SU-DHL-6 (cell line): ENCODE measurements around the gene SYNRG.

Source experiments
- H2AFZ ChIP-seq: fragments of 200-600 bp; sonication (generic); 2 replicates; pipeline ENCODE4 v1.6.1; 2014; ENCODE audit warnings: low read depth, mild to moderate bottlenecking, moderate library complexity, mixed read lengths, antibody characterized with exemption, low read length; ENCODE audit not compliant: severe bottlenecking
- H3F3A ChIP-seq: fragments of 200-600 bp; shearing (Covaris generic); 2 replicates; pipeline ENCODE4 v1.6.0; 2016; ENCODE audit warnings: antibody characterized with exemption, mild to moderate bottlenecking; ENCODE audit not compliant: insufficient read depth
- H3K27ac ChIP-seq: fragments of 200-600 bp; sonication (generic); 2 replicates; pipeline ENCODE4 v1.5.1; 2016; ENCODE audit warnings: low read depth, mild to moderate bottlenecking, low read length, moderate library complexity, mixed read lengths
- H3K27me3 ChIP-seq: fragments of 200-600 bp; sonication (generic), shearing (Covaris generic); 2 replicates; pipeline ENCODE4 v1.6.0; 2014; ENCODE audit warnings: mild to moderate bottlenecking, low read length
- H3K36me3 ChIP-seq: fragments of 200-600 bp; sonication (generic); 2 replicates; pipeline ENCODE4 v1.6.1; 2014; ENCODE audit warnings: mild to moderate bottlenecking, low read length, mixed read lengths
- H3K4me2 ChIP-seq: fragments of 300-600, 200-600 bp; shearing (Covaris generic), sonication (generic); 2 replicates; pipeline ENCODE4 v1.6.0; 2014; ENCODE audit warnings: low read length, low read depth, mild to moderate bottlenecking; ENCODE audit not compliant: poor library complexity, severe bottlenecking
- H3K4me3 ChIP-seq: fragments of 200-600 bp; sonication (generic); 2 replicates; pipeline ENCODE4 v1.5.1; 2014; ENCODE audit warnings: antibody characterized with exemption, low read length, mild to moderate bottlenecking, mixed read lengths; ENCODE audit not compliant: insufficient read depth, poor library complexity, severe bottlenecking
- H3K79me2 ChIP-seq: fragments of 200-600 bp; sonication (generic); 2 replicates; pipeline ENCODE4 v1.6.1; 2014; ENCODE audit warnings: mild to moderate bottlenecking, low read length, moderate library complexity; ENCODE audit not compliant: insufficient read depth
- H3K9ac ChIP-seq: fragments of 200-600 bp; sonication (generic); 2 replicates; pipeline ENCODE4 v1.7.0; 2014; ENCODE audit warnings: mild to moderate bottlenecking, low read length
- H3K9me2 ChIP-seq: fragments of 200-600 bp; sonication (generic); replicated peaks from 2 replicates; pipeline ENCODE4 v1.6.1; 2014; ENCODE audit warnings: low read length; ENCODE audit not compliant: insufficient read depth
- H3K9me3 ChIP-seq: fragments of 200-600 bp; sonication (generic); 2 replicates; pipeline ENCODE4 v1.6.1; 2014; ENCODE audit warnings: low read length, mixed read lengths; ENCODE audit not compliant: insufficient read depth
- H4K20me1 ChIP-seq: fragments of 200-600 bp; sonication (generic); 2 replicates; pipeline ENCODE4 v1.6.1; 2014; ENCODE audit warnings: low read depth, mild to moderate bottlenecking, antibody characterized with exemption, low read length, moderate library complexity, mixed read lengths
- EZH2phosphoT487 ChIP-seq: fragments of 200-600 bp; sonication (generic), shearing (Covaris generic); conservative IDR thresholded peaks from 2 replicates; pipeline ENCODE4 v1.6.1; 2018; ENCODE audit warnings: mild to moderate bottlenecking, antibody characterized with exemption, low read length, moderate library complexity, mixed read lengths
- TF ChIP-seq, protein P1 (sequence below): fragments of 200-600 bp; sonication (generic); IDR thresholded peaks from one replicate; pipeline ENCODE4 v1.5.1; 2017; ENCODE audit warnings: antibody characterized with exemption, mild to moderate bottlenecking, low read length, moderate library complexity; ENCODE audit not compliant: insufficient read depth, poor library complexity, severe bottlenecking

The SYNRG gene

DNA sequence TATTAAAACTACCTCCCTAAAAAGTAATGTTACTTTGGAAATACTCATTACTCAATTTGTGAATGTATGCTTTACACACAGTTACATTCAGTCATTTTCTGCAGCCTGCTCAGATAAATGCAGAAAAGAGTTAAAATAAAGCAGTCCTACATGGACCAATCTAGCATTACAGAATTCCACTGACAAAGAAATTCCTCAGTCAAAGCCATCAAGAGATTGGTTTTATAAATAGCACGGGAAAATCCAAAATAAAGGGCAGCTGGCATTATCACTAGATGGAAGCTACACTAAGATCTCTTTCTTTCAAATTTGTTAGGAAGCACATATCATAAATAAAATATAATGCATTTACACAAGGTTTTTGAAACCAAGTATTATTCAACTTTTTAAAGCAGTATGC lies 61.2 kb downstream of the SYNRG start:
- H3K4me2 ChIP-seq: no peak overlapping the region
- no peak overlapping the region for H3K4me3 ChIP-seq
- H4K20me1 ChIP-seq: 0 out of 2 replicates have a peak, but pooled peaks cover 3% of the 10 kb centered on the region
- no peaks in the 10 kb centered on the region for H3K9me3 ChIP-seq
- H2AFZ ChIP-seq: no peak overlapping the region
- H3F3A ChIP-seq: no peaks in the 10 kb centered on the region
- no peak overlapping the region for H3K27ac ChIP-seq
- peaks cover 55% of the 10 kb centered on the region for H3K79me2 ChIP-seq
- TF ChIP-seq, protein P1, sequence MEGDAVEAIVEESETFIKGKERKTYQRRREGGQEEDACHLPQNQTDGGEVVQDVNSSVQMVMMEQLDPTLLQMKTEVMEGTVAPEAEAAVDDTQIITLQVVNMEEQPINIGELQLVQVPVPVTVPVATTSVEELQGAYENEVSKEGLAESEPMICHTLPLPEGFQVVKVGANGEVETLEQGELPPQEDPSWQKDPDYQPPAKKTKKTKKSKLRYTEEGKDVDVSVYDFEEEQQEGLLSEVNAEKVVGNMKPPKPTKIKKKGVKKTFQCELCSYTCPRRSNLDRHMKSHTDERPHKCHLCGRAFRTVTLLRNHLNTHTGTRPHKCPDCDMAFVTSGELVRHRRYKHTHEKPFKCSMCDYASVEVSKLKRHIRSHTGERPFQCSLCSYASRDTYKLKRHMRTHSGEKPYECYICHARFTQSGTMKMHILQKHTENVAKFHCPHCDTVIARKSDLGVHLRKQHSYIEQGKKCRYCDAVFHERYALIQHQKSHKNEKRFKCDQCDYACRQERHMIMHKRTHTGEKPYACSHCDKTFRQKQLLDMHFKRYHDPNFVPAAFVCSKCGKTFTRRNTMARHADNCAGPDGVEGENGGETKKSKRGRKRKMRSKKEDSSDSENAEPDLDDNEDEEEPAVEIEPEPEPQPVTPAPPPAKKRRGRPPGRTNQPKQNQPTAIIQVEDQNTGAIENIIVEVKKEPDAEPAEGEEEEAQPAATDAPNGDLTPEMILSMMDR: no peak
- TF ChIP-seq EZH2phosphoT487: no peak
- H3K36me3 ChIP-seq: peaks cover 21% of the 10 kb centered on the region; the same call in 1 of the 2 replicates
- H3K9ac ChIP-seq: no peak overlapping the region
- no peaks in the 10 kb centered on the region for H3K9me2 ChIP-seq
- no peaks in the 10 kb centered on the region for H3K27me3 ChIP-seq

GRCh38 chr17:37546302-37546701 lies 62.9 kb downstream of the SYNRG start:
- no peak overlapping the region for H3K4me3 ChIP-seq

DNA sequence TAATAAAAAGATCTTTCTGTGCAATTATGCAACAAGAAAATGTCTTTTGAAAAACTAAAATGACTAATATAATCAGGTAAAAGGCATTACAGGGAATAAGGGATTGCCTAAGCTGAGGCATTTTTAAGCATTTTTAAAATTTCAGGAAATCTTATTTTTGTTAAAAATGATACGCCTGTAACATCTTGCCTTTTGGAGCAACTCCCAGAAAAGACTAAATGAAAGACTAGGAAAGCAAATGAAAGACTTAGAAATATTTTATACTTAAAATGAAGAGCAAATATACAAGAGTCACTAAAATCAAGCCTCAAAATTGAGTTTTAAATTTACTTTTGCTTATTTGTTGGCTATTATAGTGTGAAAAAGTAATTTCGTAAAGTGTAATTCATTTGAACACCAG lies 63.7 kb downstream of the SYNRG start:
- H3F3A ChIP-seq: no peaks in the 10 kb centered on the region
- peaks cover 40% of the 10 kb centered on the region for H3K79me2 ChIP-seq
- no peak overlapping the region for H3K9ac ChIP-seq
- TF ChIP-seq, protein P1: no peak
- no peak for TF ChIP-seq EZH2phosphoT487
- no peak overlapping the region for H2AFZ ChIP-seq
- H3K4me3 ChIP-seq: no peak overlapping the region
- H3K9me2 ChIP-seq: no peaks in the 10 kb centered on the region
- H3K9me3 ChIP-seq: no peaks in the 10 kb centered on the region
- H4K20me1 ChIP-seq: no peaks in the 10 kb centered on the region
- peaks cover 21% of the 10 kb centered on the region; the same call in 1 of the 2 replicates for H3K36me3 ChIP-seq
- H3K27me3 ChIP-seq: no peaks in the 10 kb centered on the region
- H3K4me2 ChIP-seq: no peak overlapping the region
- H3K27ac ChIP-seq: no peak overlapping the region

More at GRCh38 chr17:37546302-37546701, 62.9 kb downstream of the SYNRG start:
- Histone ChIP-seq H2AFZ (no peak overlapping the region), H3K9me3 (no peaks in the 10 kb centered on the region), H3K9me2 (no peaks in the 10 kb centered on the region), H3K36me3 (peaks cover 21% of the 10 kb centered on the region; the same call in 1 of the 2 replicates), H3K27ac (no peak overlapping the region), H3K27me3 (no peaks in the 10 kb centered on the region), H3K9ac (no peak overlapping the region), H4K20me1 (0 out of 2 replicates have a peak, but pooled peaks cover 3% of the 10 kb centered on the region), H3K4me2 (no peak overlapping the region), H3F3A (no peaks in the 10 kb centered on the region), H3K79me2 (peaks cover 46% of the 10 kb centered on the region)
- TF ChIP-seq, protein P1: no peak
- TF ChIP-seq EZH2phosphoT487: no peak
